ENCODE data around the gene ELF5.

DNA sequence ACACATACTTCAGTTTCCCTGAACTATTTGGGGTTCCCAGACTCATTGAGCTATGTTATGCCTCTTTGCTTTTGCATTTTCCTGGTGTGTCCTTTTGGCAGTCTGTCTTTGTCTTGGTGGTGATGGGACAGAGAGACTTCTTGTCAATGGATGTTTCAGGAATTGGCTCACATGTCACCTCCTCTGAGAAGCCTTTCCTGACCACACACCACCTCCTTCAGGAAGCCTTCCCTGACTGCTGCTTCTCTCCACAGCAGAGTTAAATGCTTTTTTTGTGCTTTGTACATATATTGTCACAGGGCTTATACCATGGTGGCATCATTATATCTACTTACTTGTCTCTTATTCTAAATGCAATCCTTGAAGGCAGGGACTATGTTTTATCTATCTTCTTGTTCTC, 28.5 kb upstream of the ELF5 start:
- TF ChIP-seq, protein P1, sequence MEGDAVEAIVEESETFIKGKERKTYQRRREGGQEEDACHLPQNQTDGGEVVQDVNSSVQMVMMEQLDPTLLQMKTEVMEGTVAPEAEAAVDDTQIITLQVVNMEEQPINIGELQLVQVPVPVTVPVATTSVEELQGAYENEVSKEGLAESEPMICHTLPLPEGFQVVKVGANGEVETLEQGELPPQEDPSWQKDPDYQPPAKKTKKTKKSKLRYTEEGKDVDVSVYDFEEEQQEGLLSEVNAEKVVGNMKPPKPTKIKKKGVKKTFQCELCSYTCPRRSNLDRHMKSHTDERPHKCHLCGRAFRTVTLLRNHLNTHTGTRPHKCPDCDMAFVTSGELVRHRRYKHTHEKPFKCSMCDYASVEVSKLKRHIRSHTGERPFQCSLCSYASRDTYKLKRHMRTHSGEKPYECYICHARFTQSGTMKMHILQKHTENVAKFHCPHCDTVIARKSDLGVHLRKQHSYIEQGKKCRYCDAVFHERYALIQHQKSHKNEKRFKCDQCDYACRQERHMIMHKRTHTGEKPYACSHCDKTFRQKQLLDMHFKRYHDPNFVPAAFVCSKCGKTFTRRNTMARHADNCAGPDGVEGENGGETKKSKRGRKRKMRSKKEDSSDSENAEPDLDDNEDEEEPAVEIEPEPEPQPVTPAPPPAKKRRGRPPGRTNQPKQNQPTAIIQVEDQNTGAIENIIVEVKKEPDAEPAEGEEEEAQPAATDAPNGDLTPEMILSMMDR (IDR thresholded peaks at IDR 0.05), result no peak
- TF ChIP-seq POLR2A (IDR thresholded peaks at IDR 0.05), result no peak
